NCI-H774 (cell line): ENCODE measurements around the gene UNC93B1.

Experiments used
- DNase-seq: peaks from one replicate; lab custom pipeline; 2025; lab: John Stamatoyannopoulos, UW

UNC93B1 gene

GRCh38 chr11:68022531-68022930 lies 18.6 kb upstream of the UNC93B1 start:
- no peak for DNase-seq

GRCh38 chr11:68021167-68021787 lies 17.4 kb upstream of the UNC93B1 start:
- DNase-seq: no peak

- no peak for DNase-seq
Measured at GRCh38 chr11:68020575-68020974, 16.7 kb upstream of the UNC93B1 start.

GRCh38 chr11:68019486-68019885 lies 15.6 kb upstream of the UNC93B1 start:
- DNase-seq: no peak

- no peak for DNase-seq
Measured at GRCh38 chr11:68018730-68019190, 14.9 kb upstream of the UNC93B1 start.

- DNase-seq: no peak
Measured at GRCh38 chr11:68017980-68018729, 14.3 kb upstream of the UNC93B1 start.

GRCh38 chr11:68016904-68017817 lies 13.3 kb upstream of the UNC93B1 start:
- no peak for DNase-seq

- DNase-seq: no peak
Measured at GRCh38 chr11:68016161-68016903, 12.4 kb upstream of the UNC93B1 start.

GRCh38 chr11:68015467-68015866 lies 11.6 kb upstream of the UNC93B1 start:
- DNase-seq: no peak

- no peak for DNase-seq
Measured at GRCh38 chr11:68014947-68015447, 11.1 kb upstream of the UNC93B1 start.

GRCh38 chr11:68014157-68014946 lies 10.5 kb upstream of the UNC93B1 start:
- DNase-seq: no peak

GRCh38 chr11:68013611-68014156 lies 9.8 kb upstream of the UNC93B1 start:
- no peak for DNase-seq

GRCh38 chr11:68012843-68013610 lies 9.1 kb upstream of the UNC93B1 start:
- DNase-seq: no peak

GRCh38 chr11:68012044-68012842 lies 8.3 kb upstream of the UNC93B1 start:
- DNase-seq: no peak

- no peak for DNase-seq
Measured at GRCh38 chr11:68011051-68011943, 7.4 kb upstream of the UNC93B1 start.

GRCh38 chr11:68010090-68011041 lies 6.5 kb upstream of the UNC93B1 start, which contains the start of gene ALDH3B1:
TSS of gene ALDH3B1 (plus strand) at chr11:68010327. CDS start at chr11:68015298, 4,971 bp downstream.
- DNase-seq: no peak
